MM.1S (cell line): ENCODE measurements around the gene NNT.

Source experiments
- DNase-seq: peaks from one replicate; pipeline ENCODE4 v3.0.0-alpha.2; 2015
- H2AFZ ChIP-seq: fragments of 300-600 bp; sonication (generic); 2 replicates; pipeline ENCODE4 v1.6.0; 2016; ENCODE audit warnings: antibody characterized with exemption, low read length
- H3F3A ChIP-seq: fragments of 300-600 bp; sonication (generic); 2 replicates; pipeline ENCODE4 v1.6.1; 2016; ENCODE audit warnings: mild to moderate bottlenecking, antibody characterized with exemption, low read length, moderate library complexity, mixed read lengths; ENCODE audit not compliant: insufficient read depth
- H3K27ac ChIP-seq: fragments of 300-600 bp; sonication (generic); 2 replicates; pipeline ENCODE4 v1.5.1; 2016; ENCODE audit warnings: mild to moderate bottlenecking, low read length
- H3K27me3 ChIP-seq: fragments of 300-600 bp; sonication (generic); replicated peaks from 2 replicates; pipeline ENCODE4 v1.6.0; 2016; ENCODE audit warnings: low read length; ENCODE audit not compliant: insufficient read depth
- H3K36me3 ChIP-seq: fragments of 300-600 bp; sonication (generic); replicated peaks from 2 replicates; pipeline ENCODE4 v1.6.1; 2016; ENCODE audit warnings: mild to moderate bottlenecking, low read length, mixed read lengths; ENCODE audit not compliant: insufficient read depth
- H3K4me1 ChIP-seq: fragments of 300-600 bp; sonication (generic); 2 replicates; pipeline ENCODE4 v1.6.1; 2016; ENCODE audit warnings: low read length, mixed read lengths
- H3K4me2 ChIP-seq: fragments of 300-600 bp; sonication (generic); 2 replicates; pipeline ENCODE4 v1.6.0; 2016; ENCODE audit warnings: low read depth, low read length
- H3K4me3 ChIP-seq: fragments of 300-600 bp; sonication (generic); 2 replicates; pipeline ENCODE4 v1.5.1; 2016; ENCODE audit warnings: low read length, mixed read lengths
- H3K79me2 ChIP-seq: fragments of 300-600 bp; sonication (generic); 2 replicates; pipeline ENCODE4 v1.6.1; 2016; ENCODE audit warnings: mixed run types, low read length, mixed read lengths
- H3K9ac ChIP-seq: fragments of 300-600 bp; sonication (generic); 2 replicates; pipeline ENCODE4 v1.6.1; 2016; ENCODE audit warnings: low read length, mixed read lengths
- H3K9me2 ChIP-seq: fragments of 300-600 bp; sonication (generic); replicated peaks from 2 replicates; pipeline ENCODE4 v1.6.1; 2016; ENCODE audit warnings: mild to moderate bottlenecking, low read length, mixed read lengths; ENCODE audit not compliant: insufficient read depth
- H3K9me3 ChIP-seq: fragments of 300-600 bp; sonication (generic); replicated peaks from 2 replicates; pipeline ENCODE4 v1.6.1; 2016; ENCODE audit warnings: mild to moderate bottlenecking, low read length, mixed read lengths; ENCODE audit not compliant: insufficient read depth
- H4K20me1 ChIP-seq: fragments of 300-600 bp; sonication (generic); 2 replicates; pipeline ENCODE4 v1.6.1; 2016; ENCODE audit warnings: mild to moderate bottlenecking, low read length, moderate library complexity, mixed read lengths; ENCODE audit not compliant: insufficient read depth
- CTCF ChIP-seq: fragments of 300-600 bp; sonication (generic); IDR thresholded peaks from 2 replicates; pipeline ENCODE4 v1.5.1; 2016; ENCODE audit warnings: antibody characterized with exemption, low read length, mixed read lengths
- EZH2 ChIP-seq: fragments of 300-600 bp; sonication (generic); optimal IDR thresholded peaks from 2 replicates; pipeline ENCODE3; 2017; ENCODE audit warnings: low read depth, mild to moderate bottlenecking, antibody characterized with exemption, low read length, mixed read lengths
- EZH2phosphoT487 ChIP-seq: fragments of 300-600 bp; sonication (generic); IDR thresholded peaks from 2 replicates; pipeline ENCODE4 v1.6.1; 2018; ENCODE audit warnings: antibody characterized with exemption, low read length

NNT gene

GRCh38 chr5:43677253-43677652 lies 74.3 kb downstream of the NNT start:
- DNase-seq, result no peak
- H3K9ac ChIP-seq, result no peak overlapping the region
- H3K79me2 ChIP-seq, result peaks cover 7% of the 10 kb centered on the region; the same call in 1 of the 2 replicates
- H3K9me3 ChIP-seq, result no peaks in the 10 kb centered on the region
- H3K4me2 ChIP-seq, result no peak overlapping the region
- H3K4me3 ChIP-seq, result no peak overlapping the region
- H3K4me1 ChIP-seq, result no peaks in the 10 kb centered on the region
- H3K9me2 ChIP-seq, result no peaks in the 10 kb centered on the region
- H4K20me1 ChIP-seq, result no peaks in the 10 kb centered on the region
- no peaks in the 10 kb centered on the region; the same call in 1 of the 2 replicates for H3F3A ChIP-seq
- H3K36me3 ChIP-seq, result peaks cover 17% of the 10 kb centered on the region; the same call in 1 of the 2 replicates
- H2AFZ ChIP-seq, result no peak overlapping the region
- no peaks in the 10 kb centered on the region for H3K27me3 ChIP-seq
- no peak overlapping the region for H3K27ac ChIP-seq
- TF ChIP-seq EZH2 (no peak), EZH2phosphoT487 (no peak), CTCF (no peak)

GRCh38 chr5:43679214-43679613 lies 76.2 kb downstream of the NNT start:
- no peak overlapping the region for H3K27ac ChIP-seq
- no peaks in the 10 kb centered on the region for H3K79me2 ChIP-seq
- H3K4me2 ChIP-seq, result no peak overlapping the region
- H3K36me3 ChIP-seq, result peaks cover 17% of the 10 kb centered on the region; the same call in 1 of the 2 replicates
- H2AFZ ChIP-seq, result no peak overlapping the region
- H3K9me2 ChIP-seq, result no peaks in the 10 kb centered on the region
- no peak overlapping the region for H3K9ac ChIP-seq
- no peaks in the 10 kb centered on the region; the same call in 1 of the 2 replicates for H3F3A ChIP-seq
- H3K9me3 ChIP-seq, result no peaks in the 10 kb centered on the region
- no peak overlapping the region for H3K4me3 ChIP-seq
- no peaks in the 10 kb centered on the region for H3K4me1 ChIP-seq
- TF ChIP-seq EZH2 (no peak), EZH2phosphoT487 (no peak), CTCF (no peak)
- H3K27me3 ChIP-seq, result no peaks in the 10 kb centered on the region
- DNase-seq, result no peak
- H4K20me1 ChIP-seq, result no peaks in the 10 kb centered on the region

GRCh38 chr5:43680286-43680685 lies 77.3 kb downstream of the NNT start:
- H3K79me2 ChIP-seq, result no peaks in the 10 kb centered on the region
- H3K4me3 ChIP-seq, result no peak overlapping the region
- no peak overlapping the region for H3K9ac ChIP-seq
- H3K9me3 ChIP-seq, result no peaks in the 10 kb centered on the region
- H4K20me1 ChIP-seq, result no peaks in the 10 kb centered on the region
- TF ChIP-seq EZH2phosphoT487 (no peak), EZH2 (no peak), CTCF (no peak)
- peaks cover 19% of the 10 kb centered on the region; the same call in 1 of the 2 replicates for H3K36me3 ChIP-seq
- no peak overlapping the region for H2AFZ ChIP-seq
- no peaks in the 10 kb centered on the region for H3K4me1 ChIP-seq
- H3F3A ChIP-seq, result no peaks in the 10 kb centered on the region; the same call in 1 of the 2 replicates
- no peak for DNase-seq
- no peaks in the 10 kb centered on the region for H3K9me2 ChIP-seq
- no peak overlapping the region for H3K27ac ChIP-seq
- no peak overlapping the region for H3K4me2 ChIP-seq
- H3K27me3 ChIP-seq, result no peaks in the 10 kb centered on the region
